ENCODE results near the gene PKIG. TPM values are rescaled to one million over a fixed set of nuclear protein-coding genes. Genes with fewer than 3 reads are reported as not detected.

PKIG gene
- polyA plus RNA-seq, 1 experiment = 186 TPM

DNA sequence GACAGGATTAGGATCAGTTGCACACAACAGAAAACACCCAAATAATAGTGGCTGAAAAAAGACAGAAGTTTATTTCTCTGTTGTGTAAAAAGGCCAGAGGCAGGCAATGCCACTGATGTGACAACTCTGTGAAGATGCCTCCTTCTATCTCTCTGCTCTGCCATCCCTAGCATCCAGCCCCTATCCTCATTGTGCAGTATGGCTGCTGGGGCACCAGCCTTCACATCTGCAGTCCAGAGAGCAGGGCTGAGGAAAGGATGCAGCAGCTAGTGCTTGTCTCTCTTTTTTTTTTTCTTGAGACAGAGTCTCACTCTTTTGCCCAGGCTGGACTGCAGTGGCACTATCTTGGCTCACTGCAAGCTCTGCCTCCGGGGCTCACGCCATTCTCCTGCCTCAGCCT, 75.5 kb downstream of the PKIG start:
- CTCF ChIA-PET = no interaction called here

DNA sequence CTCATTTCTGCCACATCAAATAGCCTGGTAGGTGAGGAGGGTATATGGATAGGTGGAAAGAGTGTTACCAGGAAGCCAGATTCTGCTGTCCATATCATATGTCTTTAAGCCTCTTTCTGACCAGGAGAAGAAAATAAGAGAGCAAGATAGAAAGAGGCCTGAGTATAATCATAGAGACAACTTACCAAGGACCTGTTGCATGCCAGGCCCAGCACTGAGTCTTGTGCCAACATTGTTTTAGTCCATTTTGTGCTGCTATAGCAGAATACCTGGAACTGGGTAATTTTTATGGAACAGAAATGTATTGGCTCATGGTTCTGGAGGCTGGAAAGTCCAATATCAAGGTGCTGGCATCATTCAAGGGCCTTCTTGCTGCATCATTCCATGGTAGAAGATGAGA, 76.4 kb downstream of the PKIG start:
- no peak for DNase-seq (ENCODE audit: low read depth)
- Histone ChIP-seq H3K36me3 (ENCODE audit: control insufficient read depth, insufficient read depth, low read length) (no peaks in the 10 kb centered on the region), H3K27me3 (ENCODE audit: control insufficient read depth, insufficient read depth, low read length) (peaks cover 10% of the 10 kb centered on the region), H3K4me3 (ENCODE audit: low read depth, low read length) (no peak overlapping the region)
- TF ChIP-seq, protein P1, sequence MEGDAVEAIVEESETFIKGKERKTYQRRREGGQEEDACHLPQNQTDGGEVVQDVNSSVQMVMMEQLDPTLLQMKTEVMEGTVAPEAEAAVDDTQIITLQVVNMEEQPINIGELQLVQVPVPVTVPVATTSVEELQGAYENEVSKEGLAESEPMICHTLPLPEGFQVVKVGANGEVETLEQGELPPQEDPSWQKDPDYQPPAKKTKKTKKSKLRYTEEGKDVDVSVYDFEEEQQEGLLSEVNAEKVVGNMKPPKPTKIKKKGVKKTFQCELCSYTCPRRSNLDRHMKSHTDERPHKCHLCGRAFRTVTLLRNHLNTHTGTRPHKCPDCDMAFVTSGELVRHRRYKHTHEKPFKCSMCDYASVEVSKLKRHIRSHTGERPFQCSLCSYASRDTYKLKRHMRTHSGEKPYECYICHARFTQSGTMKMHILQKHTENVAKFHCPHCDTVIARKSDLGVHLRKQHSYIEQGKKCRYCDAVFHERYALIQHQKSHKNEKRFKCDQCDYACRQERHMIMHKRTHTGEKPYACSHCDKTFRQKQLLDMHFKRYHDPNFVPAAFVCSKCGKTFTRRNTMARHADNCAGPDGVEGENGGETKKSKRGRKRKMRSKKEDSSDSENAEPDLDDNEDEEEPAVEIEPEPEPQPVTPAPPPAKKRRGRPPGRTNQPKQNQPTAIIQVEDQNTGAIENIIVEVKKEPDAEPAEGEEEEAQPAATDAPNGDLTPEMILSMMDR (IDR thresholded peaks at IDR 0.05; ENCODE audit: insufficient read depth, low read depth, low read length) = no peak
- POLR2A ChIA-PET = no interaction called here
- CTCF ChIA-PET = no interaction called here

More for the DNA sequence above, 75.5 kb downstream of the PKIG start:
- TF ChIP-seq, protein P1 (IDR thresholded peaks at IDR 0.05; ENCODE audit: insufficient read depth, low read depth, low read length) = no peak
- Histone ChIP-seq H3K36me3 (ENCODE audit: control insufficient read depth, insufficient read depth, low read length) (no peaks in the 10 kb centered on the region), H3K27me3 (ENCODE audit: control insufficient read depth, insufficient read depth, low read length) (peaks cover 12% of the 10 kb centered on the region), H3K4me3 (ENCODE audit: low read depth, low read length) (no peak overlapping the region)
- POLR2A ChIA-PET = no interaction called here
- no peak for DNase-seq (ENCODE audit: low read depth)

DNA sequence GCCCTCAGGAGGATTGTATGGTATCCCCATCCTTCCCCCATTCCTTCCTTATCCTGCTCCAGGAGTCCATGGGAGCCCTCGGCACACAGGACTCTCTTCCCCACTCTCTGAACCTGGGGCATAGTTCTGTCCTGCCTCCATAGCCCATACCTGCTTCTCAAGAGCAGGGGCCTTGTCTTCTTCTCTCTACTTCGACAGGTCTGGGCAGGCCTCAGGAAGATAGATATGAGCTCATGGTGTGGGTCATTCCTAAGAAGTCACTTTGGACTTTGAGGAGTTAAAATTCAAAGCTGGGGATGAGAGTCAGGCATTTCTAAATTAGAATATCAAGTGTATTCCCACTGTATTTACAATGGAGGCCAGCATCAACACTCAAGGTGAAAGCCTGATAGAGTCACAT, 77.6 kb downstream of the PKIG start:
- no peak overlapping the region for H3K4me3 ChIP-seq (ENCODE audit: low read depth, low read length)
- peaks cover 9% of the 10 kb centered on the region for H3K27me3 ChIP-seq (ENCODE audit: control insufficient read depth, insufficient read depth, low read length)
- POLR2A ChIA-PET = no interaction called here
- CTCF ChIA-PET = no interaction called here
- H3K36me3 ChIP-seq (ENCODE audit: control insufficient read depth, insufficient read depth, low read length) = no peaks in the 10 kb centered on the region
- no peak for DNase-seq (ENCODE audit: low read depth)
- TF ChIP-seq, protein P1 (IDR thresholded peaks at IDR 0.05; ENCODE audit: insufficient read depth, low read depth, low read length) = no peak

DNA sequence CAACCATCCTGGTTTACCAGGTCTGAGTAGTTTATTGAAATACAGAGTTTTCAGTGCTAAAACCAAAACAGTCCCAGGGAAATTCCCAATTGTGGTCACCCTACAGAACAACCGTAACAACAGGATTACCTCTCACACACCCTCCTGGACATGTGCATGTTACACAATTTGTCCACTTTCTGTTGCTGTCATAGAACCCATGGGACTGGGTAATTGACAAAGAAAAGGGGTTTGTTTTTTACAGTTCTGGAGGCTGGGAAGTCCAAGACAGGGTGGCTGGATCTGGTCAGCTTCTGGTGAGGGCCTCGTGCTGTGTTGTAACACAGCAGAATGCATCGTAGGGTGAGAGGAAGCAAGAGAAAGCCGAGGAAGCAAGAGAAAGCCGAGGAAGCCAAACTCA, 78.2 kb downstream of the PKIG start:
- Histone ChIP-seq H3K36me3 (ENCODE audit: control insufficient read depth, insufficient read depth, low read length) (no peaks in the 10 kb centered on the region), H3K4me3 (ENCODE audit: low read depth, low read length) (no peak overlapping the region), H3K27me3 (ENCODE audit: control insufficient read depth, insufficient read depth, low read length) (peaks cover 5% of the 10 kb centered on the region)
- no peak for DNase-seq (ENCODE audit: low read depth)
- CTCF ChIA-PET = no interaction called here
- POLR2A ChIA-PET = no interaction called here
- TF ChIP-seq, protein P1 (IDR thresholded peaks at IDR 0.05; ENCODE audit: insufficient read depth, low read depth, low read length) = no peak

DNA sequence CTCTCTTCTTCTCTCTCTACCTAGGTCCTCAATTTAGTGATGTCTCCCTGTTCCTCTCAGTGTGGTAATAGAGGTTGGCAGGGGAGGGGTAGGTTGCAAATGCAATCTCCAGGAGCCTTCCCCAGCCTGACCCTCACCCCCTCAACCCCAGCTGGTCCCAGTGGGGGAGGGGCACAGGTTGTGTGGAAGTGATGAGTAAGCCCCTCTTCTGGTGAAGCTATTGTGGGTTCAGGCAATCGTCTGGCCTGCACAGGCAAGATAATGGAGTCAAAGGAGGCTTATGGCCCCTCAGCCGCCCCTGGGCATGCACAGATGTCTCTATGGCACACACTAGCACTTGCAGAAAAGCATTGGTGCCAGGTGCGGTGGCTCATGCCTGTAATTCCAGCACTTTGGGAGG, 79.9 kb downstream of the PKIG start:
- H3K36me3 ChIP-seq (ENCODE audit: control insufficient read depth, insufficient read depth, low read length) = no peaks in the 10 kb centered on the region
- TF ChIP-seq, protein P1 (IDR thresholded peaks at IDR 0.05; ENCODE audit: insufficient read depth, low read depth, low read length) = no peak
- POLR2A ChIA-PET = no interaction called here
- no peak for DNase-seq (ENCODE audit: low read depth)
- no peak overlapping the region for H3K4me3 ChIP-seq (ENCODE audit: low read depth, low read length)
- H3K27me3 ChIP-seq (ENCODE audit: control insufficient read depth, insufficient read depth, low read length) = peaks cover 2% of the 10 kb centered on the region
- CTCF ChIA-PET = interaction anchor here (1.4 kb wide), 1 partner anchor 10 kb away, joined by 5 read pairs; no protein-coding TSS in a partner anchor
